HCT116 (cell line): Measurements from ENCODE around the gene OCA2. TPM values are rescaled to one million over a fixed set of nuclear protein-coding genes. Genes with fewer than 3 reads are reported as not detected.

Experiments
- ATAC-seq: fragments of 200-7000 bp; cut with Tn5 transposase; 2 replicates; pipeline ENCODE4 v1.9.1; 2020; ENCODE audit warnings: mild to moderate bottlenecking, moderate library complexity
- BruUV-seq: library from RNA; stranded (reverse); fragments of 400-500 nt; replicated peaks from 2 replicates; lab custom pipeline; 2021; lab: Mats Ljungman, UMichigan
- CTCF ChIA-PET: fragments of 300-600 bp; sonication (Branson Sonifier 250); formaldehyde crosslinking; loops from one replicate; lab custom pipeline; 2021; ENCODE audit warnings: antibody characterized with exemption; lab: Charles Lee
- POLR2A ChIA-PET: fragments of 300-600, 350-600 bp; sonication (Branson Sonifier 250); formaldehyde crosslinking; loops from one replicate; lab custom pipeline; 2021; ENCODE audit warnings: antibody characterized with exemption; lab: Charles Lee
- RAD21 ChIA-PET, 2 experiments: fragments of 300-600 bp; sonication (Branson Sonifier 250); formaldehyde crosslinking; loops; one replicate each; lab custom pipeline; 2023; ENCODE audit warnings: low total read pairs in 2 of 2; ENCODE audit not compliant: uncharacterized antibody in 2 of 2, unreplicated experiment in 2 of 2, low non-redundant PET in 1 of 2; lab: Charles Lee
- DNase-seq: peaks from one replicate; pipeline ENCODE4 v3.0.0-alpha.2; 2010; ENCODE audit warnings: low read depth, low spot score
- H2AFZ ChIP-seq: fragments of 200-600 bp; shearing (Covaris generic), sonication (generic); 2 replicates; pipeline ENCODE4 v1.6.1; 2017; ENCODE audit warnings: low read depth, mixed run types, mixed read lengths, antibody characterized with exemption, low read length; ENCODE audit not compliant: poor library complexity, severe bottlenecking
- H3K27ac ChIP-seq: 2 replicates; pipeline ENCODE4 v1.5.1; 2012; ENCODE audit warnings: low read depth, low read length
- H3K27me3 ChIP-seq: fragments of 200-600 bp; sonication (generic); 2 replicates; pipeline ENCODE4 v1.6.1; 2016; ENCODE audit warnings: mixed run types, low read length, mixed read lengths; ENCODE audit not compliant: insufficient read depth
- H3K36me3 ChIP-seq, 2 experiments: fragments of 200-500 bp in 1 of 2; fragments of 200-600 bp in 1 of 2; sonication (Bioruptor generic) in 1 of 2; sonication (generic) in 1 of 2; 2 replicates each; pipeline versions ENCODE4 v1.5.1 to v1.6.1; 2014 to 2016; ENCODE audit warnings: low read length in 2 of 2, inconsistent platforms in 1 of 2, mixed read lengths in 1 of 2, mixed run types in 1 of 2; ENCODE audit not compliant: insufficient read depth in 2 of 2, control insufficient read depth in 1 of 2
- H3K4me1 ChIP-seq, 2 experiments: fragments of 200-600 bp in 1 of 2; sonication (generic) in 1 of 2; 2 replicates each; pipeline versions ENCODE4 v1.5.1 to v1.6.1; 2012 to 2017; ENCODE audit warnings: low read length in 2 of 2, inconsistent platforms in 1 of 2, mild to moderate bottlenecking in 1 of 2, mixed read lengths in 1 of 2, mixed run types in 1 of 2, moderate library complexity in 1 of 2; ENCODE audit not compliant: insufficient read depth in 2 of 2, control insufficient read depth in 1 of 2
- H3K4me2 ChIP-seq: fragments of 200-600 bp; sonication (generic); 2 replicates; pipeline ENCODE4 v1.6.1; 2017; ENCODE audit warnings: mixed run types, low read length, mixed read lengths
- H3K4me3 ChIP-seq, 2 experiments: fragments of 200-600 bp in 1 of 2; sonication (generic) in 1 of 2; replicated peaks in 1 of 2; 2 replicates each; pipeline ENCODE4 v1.5.1; 2011 to 2016; ENCODE audit warnings: low read length in 2 of 2, control low read depth in 1 of 2, low read depth in 1 of 2, mild to moderate bottlenecking in 1 of 2, mixed read lengths in 1 of 2, mixed run types in 1 of 2
- H3K79me2 ChIP-seq: fragments of 200-600 bp; sonication (generic); 2 replicates; pipeline ENCODE4 v1.6.1; 2017; ENCODE audit warnings: mild to moderate bottlenecking, mixed run types, low read length, moderate library complexity, mixed read lengths; ENCODE audit not compliant: insufficient read depth
- H3K9ac ChIP-seq: fragments of 200-600 bp; sonication (generic); 2 replicates; pipeline ENCODE4 v1.6.1; 2016; ENCODE audit warnings: low read length, mixed read lengths
- H3K9me2 ChIP-seq: fragments of 200-600 bp; sonication (generic), shearing (Covaris generic); 2 replicates; pipeline ENCODE4 v1.6.1; 2017; ENCODE audit warnings: mixed run types, mild to moderate bottlenecking, moderate library complexity; ENCODE audit not compliant: insufficient read depth
- H3K9me3 ChIP-seq, 2 experiments: fragments of 200-500 bp in 1 of 2; fragments of 200-600 bp in 1 of 2; sonication (Bioruptor generic) in 1 of 2; sonication (generic) in 1 of 2; 2 replicates each; pipeline ENCODE4 v1.6.1; 2014 to 2017; ENCODE audit warnings: low read length in 2 of 2, mixed read lengths in 2 of 2, inconsistent platforms in 1 of 2, low read depth in 1 of 2, mild to moderate bottlenecking in 1 of 2, mixed run types in 1 of 2, moderate library complexity in 1 of 2; ENCODE audit not compliant: control insufficient read depth in 1 of 2, insufficient read depth in 1 of 2
- H4K20me1 ChIP-seq: fragments of 200-600 bp; sonication (generic), shearing (Covaris generic); 2 replicates; pipeline ENCODE4 v1.6.1; 2017; ENCODE audit warnings: mixed run types, mild to moderate bottlenecking, moderate library complexity; ENCODE audit not compliant: insufficient read depth
- CBX3 ChIP-seq: IDR thresholded peaks from 2 replicates; pipeline ENCODE4 v1.6.1; 2012; ENCODE audit warnings: low read depth
- CEBPB ChIP-seq: IDR thresholded peaks from 2 replicates; pipeline ENCODE4 v1.6.1; 2012; ENCODE audit warnings: low read depth
- CTCF ChIP-seq, 3 experiments: fragments of 200-600 bp in 1 of 3; sonication (generic) in 1 of 3; IDR thresholded peaks in 2 of 3; conservative IDR thresholded peaks in 1 of 3; 2 replicates each; pipeline ENCODE4 v1.5.1; 2012 to 2017; ENCODE audit warnings: low read depth in 2 of 3, low read length in 2 of 3, antibody characterized with exemption in 1 of 3, borderline replicate concordance in 1 of 3, control low read depth in 1 of 3, mild to moderate bottlenecking in 1 of 3, mixed read lengths in 1 of 3, mixed run types in 1 of 3, moderate library complexity in 1 of 3; ENCODE audit not compliant: insufficient read depth in 1 of 3
- EGR1 ChIP-seq: IDR thresholded peaks from 2 replicates; pipeline ENCODE4 v1.6.1; 2012; ENCODE audit warnings: low read depth
- EZH2phosphoT487 ChIP-seq: fragments of 200-600 bp; IDR thresholded peaks from 2 replicates; pipeline ENCODE4 v1.6.1; 2018; ENCODE audit warnings: antibody characterized with exemption, borderline replicate concordance
- FOSL1 ChIP-seq: IDR thresholded peaks from 2 replicates; pipeline ENCODE4 v1.6.1; 2012; ENCODE audit warnings: low read depth
- MAX ChIP-seq: IDR thresholded peaks from 2 replicates; pipeline ENCODE4 v1.6.1; 2012
- POLR2A ChIP-seq: IDR thresholded peaks from 2 replicates; pipeline ENCODE4 v1.7.0; 2011; ENCODE audit warnings: borderline replicate concordance; ENCODE audit not compliant: insufficient read depth, insufficient read length; ENCODE audit errors: extremely low read depth
- POLR2AphosphoS5 ChIP-seq: IDR thresholded peaks from 2 replicates; pipeline ENCODE4 v1.6.1; 2011; ENCODE audit warnings: mild to moderate bottlenecking, low read depth, low read length, moderate library complexity
- SIN3A ChIP-seq: IDR thresholded peaks from 2 replicates; pipeline ENCODE4 v1.6.1; 2012; ENCODE audit warnings: low read depth
- TCF7L2 ChIP-seq: IDR thresholded peaks from 2 replicates; pipeline ENCODE4 v1.7.0; 2011; ENCODE audit warnings: borderline replicate concordance, inconsistent platforms; ENCODE audit not compliant: insufficient read depth, insufficient read length; ENCODE audit errors: extremely low read depth
- YY1 ChIP-seq: IDR thresholded peaks from 2 replicates; pipeline ENCODE4 v1.6.1; 2011; ENCODE audit warnings: low read length, low read depth, moderate library complexity, mild to moderate bottlenecking; ENCODE audit not compliant: insufficient replicate concordance; ENCODE audit errors: extremely low read depth
- ZBTB33 ChIP-seq: IDR thresholded peaks from 2 replicates; pipeline ENCODE4 v1.6.1; 2011; ENCODE audit warnings: mild to moderate bottlenecking, low read length, moderate library complexity; ENCODE audit not compliant: insufficient replicate concordance; ENCODE audit errors: extremely low read depth
- ZNF274 ChIP-seq: fragments of 200-500 bp; sonication (Bioruptor generic); IDR thresholded peaks from 2 replicates; pipeline ENCODE4 v1.6.1; 2014; ENCODE audit warnings: mild to moderate bottlenecking, low read depth, low read length, inconsistent platforms
- intact Hi-C: fragments of 100-400 bp; cut with micrococcal nuclease; formaldehyde crosslinking; loops from 2 replicates; pipeline ENCODE4 v1.10.0; 2022
- total RNA-seq: library from RNA; stranded (reverse); gene quantifications from one replicate; pipeline ENCODE4 v1.2.1, GENCODE V29; 2021; ENCODE audit not compliant: unreplicated experiment

Gene OCA2
- total RNA-seq, 1 experiment from 2014 or later: not detected

GRCh38 chr15:27833178-27833577, 265.9 kb downstream of the OCA2 start:
- Histone ChIP-seq H3K4me1 (no peaks in the 10 kb centered on the region), H3K9me3 (peaks cover 11 to 32% of the 10 kb centered on the region in 2 experiments; a peak in 2 of 4 replicates), H4K20me1 (no peaks in the 10 kb centered on the region), H3K9ac (no peak overlapping the region), H3K4me2 (no peak overlapping the region), H3K9me2 (no peaks in the 10 kb centered on the region), H3K27me3 (no peaks in the 10 kb centered on the region), H3K36me3 (no peaks in the 10 kb centered on the region), H3K79me2 (no peaks in the 10 kb centered on the region), H2AFZ (no peak overlapping the region), H3K4me3 (no peak overlapping the region), H3K27ac (no peak overlapping the region)
- POLR2A ChIA-PET: no interaction called here
- CTCF ChIA-PET: no interaction called here
- DNase-seq (no peak), ATAC-seq (no peak)
- RAD21 ChIA-PET: no interaction called here
- BruUV-seq: no TSS peak
- intact Hi-C loops: no loop called here
- no peak for TF ChIP-seq MAX
- no peak for TF ChIP-seq EGR1
- TF ChIP-seq YY1: no peak
- TF ChIP-seq CEBPB: no peak
- TF ChIP-seq ZBTB33: no peak
- TF ChIP-seq EZH2phosphoT487: no peak
- TF ChIP-seq POLR2AphosphoS5: no peak
- no peak for TF ChIP-seq SIN3A
- TF ChIP-seq CBX3: no peak
- TF ChIP-seq POLR2A: no peak
- no peak for TF ChIP-seq CTCF (IDR thresholded peaks at IDR 0.05 in 2 of 3, conservative IDR thresholded peaks at IDR 0.05 in 1 of 3; ENCODE audit: borderline replicate concordance in 1 of 3, insufficient read depth in 1 of 3, low read depth in 2 of 3, low read length in 2 of 3)
- TF ChIP-seq ZNF274: no peak
- TF ChIP-seq TCF7L2: no peak
- TF ChIP-seq FOSL1: no peak
